ENCODE results near the gene REN.

DNA sequence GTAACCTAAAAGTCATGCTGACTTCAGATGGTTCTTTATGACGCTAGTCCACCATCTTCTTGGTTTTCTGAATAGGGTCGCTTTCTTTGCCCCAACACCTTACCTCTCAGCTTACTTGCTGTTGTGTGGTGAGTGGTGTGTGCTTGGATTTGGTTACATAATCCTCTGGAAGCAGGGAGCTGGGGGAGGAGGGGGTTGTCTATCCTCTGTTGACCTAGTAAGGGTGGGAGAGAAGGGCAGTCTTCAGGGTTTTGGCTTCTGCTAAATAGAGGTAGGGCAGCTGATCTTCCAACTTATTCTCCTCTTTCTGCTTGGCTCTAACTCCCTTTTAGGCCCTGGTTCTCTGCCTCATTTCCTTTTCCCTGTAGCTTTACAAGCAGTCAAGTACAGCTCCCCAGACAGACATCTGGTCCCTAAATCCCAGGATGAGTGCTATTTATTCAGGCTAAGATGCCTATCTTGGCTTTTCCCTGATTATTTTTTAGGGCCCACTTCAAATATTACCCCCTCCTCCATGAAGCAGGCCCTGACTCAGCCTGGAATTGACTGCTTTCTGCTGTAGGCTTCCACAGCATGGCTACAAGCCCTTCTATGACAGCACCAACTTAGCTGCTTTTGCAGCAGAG is 6.4 kb upstream of the REN start:
- TF ChIP-seq, protein P1, sequence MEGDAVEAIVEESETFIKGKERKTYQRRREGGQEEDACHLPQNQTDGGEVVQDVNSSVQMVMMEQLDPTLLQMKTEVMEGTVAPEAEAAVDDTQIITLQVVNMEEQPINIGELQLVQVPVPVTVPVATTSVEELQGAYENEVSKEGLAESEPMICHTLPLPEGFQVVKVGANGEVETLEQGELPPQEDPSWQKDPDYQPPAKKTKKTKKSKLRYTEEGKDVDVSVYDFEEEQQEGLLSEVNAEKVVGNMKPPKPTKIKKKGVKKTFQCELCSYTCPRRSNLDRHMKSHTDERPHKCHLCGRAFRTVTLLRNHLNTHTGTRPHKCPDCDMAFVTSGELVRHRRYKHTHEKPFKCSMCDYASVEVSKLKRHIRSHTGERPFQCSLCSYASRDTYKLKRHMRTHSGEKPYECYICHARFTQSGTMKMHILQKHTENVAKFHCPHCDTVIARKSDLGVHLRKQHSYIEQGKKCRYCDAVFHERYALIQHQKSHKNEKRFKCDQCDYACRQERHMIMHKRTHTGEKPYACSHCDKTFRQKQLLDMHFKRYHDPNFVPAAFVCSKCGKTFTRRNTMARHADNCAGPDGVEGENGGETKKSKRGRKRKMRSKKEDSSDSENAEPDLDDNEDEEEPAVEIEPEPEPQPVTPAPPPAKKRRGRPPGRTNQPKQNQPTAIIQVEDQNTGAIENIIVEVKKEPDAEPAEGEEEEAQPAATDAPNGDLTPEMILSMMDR (conservative IDR thresholded peaks at IDR 0.05; ENCODE audit: low read length) = no peak
- TF ChIP-seq EZH2phosphoT487 (IDR thresholded peaks at IDR 0.05; ENCODE audit: borderline replicate concordance) = no peak

Data from Loucy (cell line).